BLaER1 treated with 17β-estradiol and CSF1 and Interleukin-3, amounts not matched to agents 10 nM and 100 nM (cell line): ENCODE results near the gene DNAH2.
A peak's percentile ranks its signal among the peaks of the same experiment; 100 is the strongest.
"Not testable (repeated sequence)": the region's sequence is repeated elsewhere in the genome, so short reads cannot be mapped to it uniquely, and the experiment has no call there.

Experiments
- H3K27ac ChIP-seq, 11 experiments: shearing (Covaris generic); formaldehyde crosslinking; 2 replicates each; pipeline ENCODE4 v1.8.1; 2022
- H3K27me3 ChIP-seq, 11 experiments: shearing (Covaris generic); formaldehyde crosslinking; 2 replicates each; pipeline ENCODE4 v1.8.1; 2022
- H3K36me3 ChIP-seq, 11 experiments: shearing (Covaris generic); formaldehyde crosslinking; 2 replicates each; pipeline ENCODE4 v1.8.1; 2022
- H3K4me1 ChIP-seq, 10 experiments: shearing (Covaris generic); formaldehyde crosslinking; 2 replicates each; pipeline ENCODE4 v1.8.1; 2022
- H3K4me2 ChIP-seq, 11 experiments: shearing (Covaris generic); formaldehyde crosslinking; 2 replicates each; pipeline ENCODE4 v1.8.1; 2022
- H3K4me3 ChIP-seq, 10 experiments: shearing (Covaris generic); formaldehyde crosslinking; 2 replicates each; pipeline ENCODE4 v1.8.1; 2022
- H3K9ac ChIP-seq, 11 experiments: shearing (Covaris generic); formaldehyde crosslinking; 2 replicates each; pipeline ENCODE4 v1.8.1; 2022
- H3K9me3 ChIP-seq, 11 experiments: shearing (Covaris generic); formaldehyde crosslinking; replicated peaks in 1 of 11; 2 replicates each; pipeline ENCODE4 v1.8.1; 2022
- H4K20me1 ChIP-seq, 11 experiments: shearing (Covaris generic); formaldehyde crosslinking; 2 replicates each; pipeline ENCODE4 v1.8.1; 2022
- Cebpa-rat ChIP-seq, 11 experiments: shearing (Covaris generic); IDR thresholded peaks; 2 replicates each; pipeline ENCODE4 v1.8.1; 2022

Gene DNAH2

DNA sequence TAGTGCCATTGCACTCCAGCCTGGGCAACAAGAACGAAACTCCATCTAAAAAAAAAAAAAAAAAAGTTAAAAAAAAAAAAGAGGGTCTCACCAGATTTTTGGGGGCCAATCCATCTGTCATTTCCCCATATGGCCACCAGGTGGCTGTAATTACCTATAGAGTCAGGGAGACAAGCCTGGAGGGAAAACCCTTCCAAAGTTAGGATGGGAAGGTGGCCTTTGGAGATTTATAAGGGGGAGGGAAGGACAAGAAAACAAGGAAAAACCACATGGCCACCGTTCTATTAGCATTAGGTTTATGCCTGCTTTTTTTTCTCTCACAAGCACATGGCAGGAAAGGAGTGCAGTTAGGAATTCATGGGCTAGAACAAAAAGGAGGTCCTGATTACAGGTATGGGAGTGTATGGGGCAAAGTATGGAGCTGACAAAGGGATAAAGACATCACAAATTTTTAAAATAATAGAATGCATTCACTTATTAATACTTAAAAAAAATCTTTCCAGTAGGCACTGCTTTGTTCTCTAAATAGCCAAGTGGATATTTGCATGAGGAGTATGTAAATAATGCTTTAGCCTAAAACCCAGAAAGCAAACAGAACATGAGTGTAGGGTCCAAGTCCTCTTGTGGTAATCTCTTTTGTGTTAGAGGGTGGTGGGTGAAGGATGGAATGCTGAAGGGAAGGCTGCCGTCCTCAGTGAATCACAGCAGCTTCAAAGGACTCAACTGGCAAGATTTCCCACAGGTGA is 145.3 kb downstream of the DNAH2 start:
- no peak overlapping the region for H3K27ac ChIP-seq
- no peak overlapping the region for H3K4me2 ChIP-seq
- no peak for TF ChIP-seq Cebpa-rat (IDR thresholded peaks at IDR 0.05)
- peaks cover 0 to 2% (median 0%) of the 10 kb centered on the region in 11 experiments; a peak in 2 of 22 replicates for H4K20me1 ChIP-seq
- H3K27me3 ChIP-seq = no peaks in the 10 kb centered on the region
- peaks cover 4 to 69% (median 36%) of the 10 kb centered on the region in 11 experiments; a peak in 19 of 22 replicates for H3K36me3 ChIP-seq
- no peak overlapping the region for H3K9ac ChIP-seq
- H3K9me3 ChIP-seq = no peaks in the 10 kb centered on the region
- no peak overlapping the region for H3K4me3 ChIP-seq
- peaks cover 18 to 36% (median 26%) of the 10 kb centered on the region in 10 experiments for H3K4me1 ChIP-seq

GRCh38 chr17:7864384-7864783 is 146.8 kb downstream of the DNAH2 start:
- H3K4me2 ChIP-seq, H3K27ac ChIP-seq, H4K20me1 ChIP-seq, H3K9me3 ChIP-seq, H3K27me3 ChIP-seq, H3K4me3 ChIP-seq: not testable (repeated sequence)
- Histone ChIP-seq H3K4me1 (peaks cover 17 to 36% (median 26%) of the 10 kb centered on the region in 10 experiments), H3K36me3 (peaks cover 4 to 62% (median 33%) of the 10 kb centered on the region in 11 experiments; a peak in 19 of 22 replicates), H3K9ac (peak overlapping the region in 4 of 11 experiments; percentile 6 to 37 (median 20); a peak in 2 of 22 replicates)

DNA sequence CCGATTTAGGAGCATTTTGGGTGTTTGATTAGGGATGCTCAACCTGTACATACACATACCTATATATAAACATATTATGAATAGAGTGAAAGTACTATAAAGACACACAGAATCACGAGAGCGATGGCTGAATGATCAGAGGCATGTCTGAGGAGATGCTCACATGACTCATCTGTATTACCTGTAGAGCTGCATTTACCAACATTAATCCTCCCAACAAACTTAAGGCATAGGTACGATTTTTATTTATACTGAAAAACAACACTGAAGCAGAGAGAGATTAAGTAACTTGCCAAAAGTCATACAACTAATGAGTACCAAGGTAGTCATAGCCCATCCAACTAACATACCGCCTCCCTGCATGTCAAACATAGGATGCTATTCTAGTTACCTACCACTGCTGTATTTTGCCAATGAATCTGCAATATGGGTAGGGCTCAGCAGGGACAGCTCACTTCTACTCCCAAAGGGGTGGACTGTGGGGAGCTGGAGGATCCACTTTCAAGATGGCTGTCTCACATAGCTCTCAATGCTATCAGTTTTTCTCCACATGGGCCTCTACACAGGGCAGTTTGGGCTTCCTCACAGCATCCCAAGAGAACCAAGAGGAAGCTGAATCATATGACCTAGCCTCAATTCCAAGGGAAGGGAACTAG is 147.6 kb downstream of the DNAH2 start:
- Histone ChIP-seq H3K27me3 (no peaks in the 10 kb centered on the region), H3K4me2 (no peak overlapping the region), H3K4me1 (peaks cover 25 to 40% (median 30%) of the 10 kb centered on the region in 10 experiments), H3K36me3 (peaks cover 4 to 55% (median 25%) of the 10 kb centered on the region in 11 experiments; a peak in 19 of 22 replicates), H3K4me3 (no peak overlapping the region), H3K9ac (no peak overlapping the region), H3K27ac (0 out of 22 replicates have a peak overlapping the region, but pooled peaks of 1 of the 11 experiments have one; percentile 2), H3K9me3 (no peaks in the 10 kb centered on the region), H4K20me1 (peaks cover 0 to 2% (median 0%) of the 10 kb centered on the region in 11 experiments; a peak in 2 of 22 replicates)
- TF ChIP-seq Cebpa-rat (IDR thresholded peaks at IDR 0.05) = no peak

DNA sequence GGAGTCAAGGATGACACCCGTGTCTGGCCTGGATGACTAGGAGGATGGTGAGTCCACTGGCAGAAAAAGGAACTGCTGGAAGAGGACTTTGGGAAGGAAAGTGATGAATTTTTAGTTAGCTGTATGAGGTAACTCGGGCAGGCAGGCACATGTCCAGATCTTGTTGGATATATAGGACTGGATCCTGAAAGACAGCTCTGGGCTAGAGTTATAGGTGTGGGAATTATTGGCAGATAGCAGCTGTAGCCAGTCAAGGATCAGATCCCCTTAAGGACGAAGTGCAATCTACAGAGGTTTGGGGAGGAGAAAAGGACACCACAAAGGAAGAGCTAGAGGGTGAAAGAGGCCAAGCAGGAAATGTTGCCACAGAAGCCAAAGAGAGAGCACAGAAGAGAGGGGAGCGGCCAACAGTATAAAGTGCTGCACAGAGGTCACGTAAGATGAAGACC is 150.4 kb downstream of the DNAH2 start:
- Histone ChIP-seq H3K27me3 (no peaks in the 10 kb centered on the region), H3K9me3 (no peaks in the 10 kb centered on the region), H3K4me1 (peaks cover 25 to 51% (median 32%) of the 10 kb centered on the region in 10 experiments), H3K4me2 (peak overlapping the region; percentile 67 to 86 (median 78)), H3K4me3 (peak overlapping the region in 3 of 10 experiments; percentile 7 to 35 (median 26); a peak in 4 of 20 replicates), H3K27ac (peak overlapping the region in 10 of 11 experiments; percentile 11 to 67 (median 54); a peak in 17 of 22 replicates), H3K36me3 (peaks cover 15 to 47% (median 30%) of the 10 kb centered on the region in 11 experiments; a peak in 19 of 22 replicates), H4K20me1 (peaks cover 0 to 2% (median 0%) of the 10 kb centered on the region in 11 experiments; a peak in 2 of 22 replicates), H3K9ac (peak overlapping the region in 9 of 11 experiments; percentile 6 to 56 (median 42); a peak in 15 of 22 replicates)
- TF ChIP-seq Cebpa-rat (IDR thresholded peaks at IDR 0.05) = no peak

DNA sequence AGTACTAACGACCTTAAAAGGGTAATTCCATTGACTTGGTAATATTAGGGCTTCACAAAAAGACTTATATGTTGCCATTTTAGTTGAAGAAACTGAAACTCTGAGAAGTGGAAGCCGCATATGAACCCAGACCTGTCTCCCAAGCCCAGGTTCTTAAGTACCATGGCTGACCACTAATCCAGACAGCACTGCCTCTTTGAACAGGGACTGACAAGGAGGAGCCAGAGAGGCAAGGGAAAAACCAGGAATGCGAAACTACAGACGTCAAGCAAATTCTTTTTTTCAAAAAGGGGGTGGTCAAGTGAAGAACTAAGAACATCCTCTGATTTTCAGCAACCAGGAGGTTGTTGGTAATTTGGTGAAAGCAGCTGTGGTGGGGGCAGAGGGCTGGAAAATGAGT is 155.5 kb downstream of the DNAH2 start:
- Histone ChIP-seq H3K4me1 (peaks cover 18 to 64% (median 29%) of the 10 kb centered on the region in 10 experiments), H3K4me2 (peak overlapping the region in 1 of 11 experiments; percentile 83; a peak in 1 of 22 replicates), H3K9ac (peak overlapping the region in 1 of 11 experiments; percentile 23; a peak in 1 of 22 replicates), H3K4me3 (no peak overlapping the region), H3K27ac (no peak overlapping the region), H3K36me3 (peaks cover 22 to 61% (median 39%) of the 10 kb centered on the region in 11 experiments), H3K9me3 (no peaks in the 10 kb centered on the region), H4K20me1 (no peaks in the 10 kb centered on the region; a peak in 1 of 22 replicates), H3K27me3 (no peaks in the 10 kb centered on the region)
- TF ChIP-seq Cebpa-rat (IDR thresholded peaks at IDR 0.05) = no peak

DNA sequence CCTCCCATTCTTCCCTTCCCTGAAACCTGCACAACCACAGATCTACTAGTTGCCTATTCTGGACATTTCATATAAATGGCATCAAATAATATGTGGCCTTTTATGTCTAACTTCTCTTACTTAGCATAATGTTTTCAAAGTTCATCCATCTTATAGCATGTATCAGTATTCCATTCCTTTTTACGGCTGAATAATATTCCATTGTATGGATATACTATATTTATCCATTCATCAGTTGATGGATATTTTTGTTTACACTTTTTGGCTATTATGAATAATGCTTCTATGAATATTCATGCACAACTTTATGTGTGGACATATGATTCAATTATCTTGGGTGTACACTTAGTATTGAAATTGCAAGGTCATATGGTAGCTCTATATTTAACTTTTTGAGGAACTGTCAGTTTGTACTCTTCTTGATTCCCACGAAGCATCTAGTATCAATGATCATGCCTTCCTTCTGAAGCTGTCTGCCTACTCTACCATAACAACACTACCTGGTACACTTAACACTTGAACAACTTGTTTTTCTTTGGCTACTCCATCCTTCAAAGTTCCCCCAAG is 158.3 kb downstream of the DNAH2 start:
- peaks cover 13 to 63% (median 22%) of the 10 kb centered on the region in 10 experiments for H3K4me1 ChIP-seq
- H3K4me3 ChIP-seq = no peak overlapping the region
- H3K4me2 ChIP-seq = peak overlapping the region in 5 of 11 experiments; percentile 15 to 70 (median 48); a peak in 9 of 22 replicates
- H3K9me3 ChIP-seq = no peaks in the 10 kb centered on the region
- no peak for TF ChIP-seq Cebpa-rat (IDR thresholded peaks at IDR 0.05)
- H3K9ac ChIP-seq = no peak overlapping the region
- peaks cover 24 to 85% (median 45%) of the 10 kb centered on the region in 11 experiments for H3K36me3 ChIP-seq
- no peaks in the 10 kb centered on the region for H3K27me3 ChIP-seq
- H3K27ac ChIP-seq = 0 out of 22 replicates have a peak overlapping the region, but pooled peaks of 1 of the 11 experiments have one; percentile 16
- no peaks in the 10 kb centered on the region; a peak in 1 of 22 replicates for H4K20me1 ChIP-seq

- Histone ChIP-seq H3K9me3 (no peaks in the 10 kb centered on the region), H3K36me3 (peaks cover 15 to 73% (median 27%) of the 10 kb centered on the region in 11 experiments; a peak in 20 of 22 replicates), H3K4me3 (no peak overlapping the region), H3K4me2 (no peak overlapping the region), H3K27ac (no peak overlapping the region), H3K4me1 (peaks cover 36 to 83% (median 43%) of the 10 kb centered on the region in 10 experiments), H4K20me1 (no peaks in the 10 kb centered on the region; a peak in 1 of 22 replicates), H3K27me3 (no peaks in the 10 kb centered on the region), H3K9ac (no peak overlapping the region)
- no peak for TF ChIP-seq Cebpa-rat (IDR thresholded peaks at IDR 0.05)
Measured at GRCh38 chr17:7878234-7878633, 160.7 kb downstream of the DNAH2 start.

- Histone ChIP-seq H3K9ac (peak overlapping the region; percentile 5 to 62 (median 51); a peak in 16 of 22 replicates), H3K27ac (peak overlapping the region in 8 of 11 experiments; percentile 28 to 98 (median 68); a peak in 18 of 22 replicates), H3K4me1 (peaks cover 46 to 72% (median 50%) of the 10 kb centered on the region in 10 experiments), H3K4me3 (peak overlapping the region in 3 of 10 experiments; percentile 7 to 34 (median 34); a peak in 5 of 20 replicates), H4K20me1 (no peaks in the 10 kb centered on the region), H3K36me3 (peaks cover 7 to 53% (median 17%) of the 10 kb centered on the region in 11 experiments; a peak in 16 of 22 replicates), H3K9me3 (no peaks in the 10 kb centered on the region), H3K27me3 (no peaks in the 10 kb centered on the region), H3K4me2 (peak overlapping the region; percentile 63 to 95 (median 83); a peak in 21 of 22 replicates)
- TF ChIP-seq Cebpa-rat (IDR thresholded peaks at IDR 0.05) = no peak
Measured at GRCh38 chr17:7880076-7880868, 162.7 kb downstream of the DNAH2 start.
